Fibroblast of lung (primary cell): ENCODE data around the gene HCST. TPM values are rescaled to one million over a fixed set of nuclear protein-coding genes. Genes with fewer than 3 reads are reported as not detected.

ENCODE experiments used
- DNase-seq, 2 donors: peaks; one replicate each; pipeline versions ENCODE4 v3.0.0 to v3.0.0-alpha.2; 2010; ENCODE audit warnings: low read depth in 2 of 2
- H2AFZ ChIP-seq: 2 replicates; pipeline ENCODE4 v1.5.1; 2012; ENCODE audit warnings: low read length, control low read depth, inconsistent platforms
- H3K27ac ChIP-seq: 2 replicates; pipeline ENCODE4 v1.5.1; 2011; ENCODE audit warnings: low read length, control low read depth; ENCODE audit not compliant: insufficient read depth
- H3K27me3 ChIP-seq: 2 replicates; pipeline ENCODE4 v1.5.1; 2011; ENCODE audit warnings: mild to moderate bottlenecking, low read length; ENCODE audit not compliant: control insufficient read depth, insufficient read depth
- H3K36me3 ChIP-seq: 2 replicates; pipeline ENCODE4 v1.5.1; 2011; ENCODE audit warnings: low read length; ENCODE audit not compliant: control insufficient read depth, insufficient read depth
- H3K4me1 ChIP-seq: 2 replicates; pipeline ENCODE4 v1.5.1; 2011; ENCODE audit warnings: low read length; ENCODE audit not compliant: control insufficient read depth, insufficient read depth; ENCODE audit errors: extremely low read depth
- H3K4me2 ChIP-seq: 2 replicates; pipeline ENCODE4 v1.5.1; 2011; ENCODE audit warnings: low read length, control low read depth; ENCODE audit not compliant: insufficient read depth; ENCODE audit errors: extremely low read depth
- H3K4me3 ChIP-seq, 4 experiments: fragments of 200-600 bp in 1 of 4; sonication (generic) in 1 of 4; replicated peaks in 1 of 4; 2 replicates each; pipeline ENCODE4 v1.5.1; 2011 to 2016; ENCODE audit warnings: low read length in 4 of 4, low read depth in 3 of 4, mild to moderate bottlenecking in 3 of 4, control low read depth in 2 of 4, inconsistent platforms in 1 of 4, mixed read lengths in 1 of 4; ENCODE audit not compliant: insufficient read depth in 1 of 4; ENCODE audit errors: control extremely low read depth in 1 of 4
- H3K79me2 ChIP-seq: 2 replicates; pipeline ENCODE4 v1.5.1; 2012; ENCODE audit warnings: mild to moderate bottlenecking, low read length, inconsistent platforms; ENCODE audit not compliant: control insufficient read depth, insufficient read depth
- H3K9ac ChIP-seq: 2 replicates; pipeline ENCODE4 v1.5.1; 2011; ENCODE audit warnings: mild to moderate bottlenecking, low read length, control low read depth; ENCODE audit not compliant: insufficient read depth
- H3K9me3 ChIP-seq: 2 replicates; pipeline ENCODE4 v1.5.1; 2012; ENCODE audit warnings: low read depth, low read length; ENCODE audit not compliant: control insufficient read depth, insufficient read depth
- H4K20me1 ChIP-seq: 2 replicates; pipeline ENCODE4 v1.5.1; 2011; ENCODE audit warnings: low read length; ENCODE audit not compliant: control insufficient read depth, insufficient read depth; ENCODE audit errors: extremely low read depth
- EZH2 ChIP-seq: IDR thresholded peaks from 2 replicates; pipeline ENCODE4 v1.5.1; 2012; ENCODE audit warnings: low read length, control low read depth, mild to moderate bottlenecking; ENCODE audit errors: missing control alignments
- polyA plus RNA-seq, 2 donors: library from polyadenylated mRNA; depleted of rRNA in 1 of 2; stranded (reverse) in 1 of 2; unstranded in 1 of 2; fragments of >200 nt; gene quantifications; 2 replicates each; pipeline ENCODE4 v1.2.1, GENCODE V29; 2011 to 2012; ENCODE audit warnings: missing spikeins in 1 of 2
- total RNA-seq: library from RNA; depleted of rRNA; stranded (reverse); fragments of >200 nt; gene quantifications from 2 replicates; pipeline ENCODE4 v1.2.1, GENCODE V29; 2014
- TF ChIP-seq, protein P1 (sequence below), 2 donors: IDR thresholded peaks in 1 of 2; conservative IDR thresholded peaks in 1 of 2; 1 replicate in 1 of 2; 2 replicates in 1 of 2; pipeline ENCODE4 v1.5.1; 2011 to 2012; ENCODE audit warnings: low read length in 2 of 2, control low read depth in 1 of 2, inconsistent platforms in 1 of 2, low read depth in 1 of 2, mild to moderate bottlenecking in 1 of 2

Gene HCST
- total and polyA plus RNA-seq, 2 donors (not counting 1 experiment from before 2014, with no cell fraction given): 0.14 to 2.0 TPM

DNA sequence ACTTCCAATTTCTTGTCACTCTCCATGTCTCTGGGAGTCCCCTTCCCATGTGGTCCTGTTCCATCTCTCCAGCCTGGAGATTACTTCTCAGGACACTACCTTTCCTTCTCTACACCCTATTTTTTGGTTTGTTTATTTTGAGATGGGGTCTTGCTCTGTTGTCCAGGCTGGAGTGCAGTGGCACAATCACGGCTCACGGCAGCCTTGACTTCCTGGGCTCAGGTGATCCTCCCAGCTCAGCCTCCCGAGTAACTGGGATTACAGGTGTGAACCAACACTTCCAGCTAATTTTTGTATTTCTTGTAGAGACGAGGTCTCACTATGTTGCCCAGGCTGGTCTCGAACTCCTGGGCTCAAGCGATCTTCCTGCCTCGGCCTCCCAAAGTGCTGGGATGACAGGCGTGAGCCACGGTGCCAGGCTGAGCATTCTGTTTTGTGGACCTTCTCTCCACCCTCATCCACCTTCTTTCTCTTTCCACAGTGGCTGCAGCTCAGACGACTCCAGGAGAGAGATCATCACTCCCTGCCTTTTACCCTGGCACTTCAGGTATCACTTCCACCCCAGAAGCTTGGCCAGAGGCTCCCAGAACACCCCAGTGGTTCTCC, 644 bp downstream of the HCST start:
- no peak for DNase-seq
- TF ChIP-seq, protein P1, sequence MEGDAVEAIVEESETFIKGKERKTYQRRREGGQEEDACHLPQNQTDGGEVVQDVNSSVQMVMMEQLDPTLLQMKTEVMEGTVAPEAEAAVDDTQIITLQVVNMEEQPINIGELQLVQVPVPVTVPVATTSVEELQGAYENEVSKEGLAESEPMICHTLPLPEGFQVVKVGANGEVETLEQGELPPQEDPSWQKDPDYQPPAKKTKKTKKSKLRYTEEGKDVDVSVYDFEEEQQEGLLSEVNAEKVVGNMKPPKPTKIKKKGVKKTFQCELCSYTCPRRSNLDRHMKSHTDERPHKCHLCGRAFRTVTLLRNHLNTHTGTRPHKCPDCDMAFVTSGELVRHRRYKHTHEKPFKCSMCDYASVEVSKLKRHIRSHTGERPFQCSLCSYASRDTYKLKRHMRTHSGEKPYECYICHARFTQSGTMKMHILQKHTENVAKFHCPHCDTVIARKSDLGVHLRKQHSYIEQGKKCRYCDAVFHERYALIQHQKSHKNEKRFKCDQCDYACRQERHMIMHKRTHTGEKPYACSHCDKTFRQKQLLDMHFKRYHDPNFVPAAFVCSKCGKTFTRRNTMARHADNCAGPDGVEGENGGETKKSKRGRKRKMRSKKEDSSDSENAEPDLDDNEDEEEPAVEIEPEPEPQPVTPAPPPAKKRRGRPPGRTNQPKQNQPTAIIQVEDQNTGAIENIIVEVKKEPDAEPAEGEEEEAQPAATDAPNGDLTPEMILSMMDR (conservative IDR thresholded peaks at IDR 0.05 in 1 of 2, IDR thresholded peaks at IDR 0.05 in 1 of 2; ENCODE audit: low read depth in 1 of 2, low read length in 2 of 2): no peak
- no peak for TF ChIP-seq EZH2
- H3K27ac ChIP-seq: peak overlapping the region; percentile 45
- H3K79me2 ChIP-seq: peaks cover 4% of the 10 kb centered on the region
- no peaks in the 10 kb centered on the region for H4K20me1 ChIP-seq
- peaks cover 13% of the 10 kb centered on the region for H3K4me1 ChIP-seq
- H2AFZ ChIP-seq: no peak overlapping the region
- peak overlapping the region in 2 of 4 experiments; percentile 26 to 27 for H3K4me3 ChIP-seq
- H3K27me3 ChIP-seq: no peaks in the 10 kb centered on the region
- no peaks in the 10 kb centered on the region for H3K36me3 ChIP-seq
- peak overlapping the region; percentile 82 for H3K4me2 ChIP-seq
- no peak overlapping the region for H3K9ac ChIP-seq
- H3K9me3 ChIP-seq: no peaks in the 10 kb centered on the region

DNA sequence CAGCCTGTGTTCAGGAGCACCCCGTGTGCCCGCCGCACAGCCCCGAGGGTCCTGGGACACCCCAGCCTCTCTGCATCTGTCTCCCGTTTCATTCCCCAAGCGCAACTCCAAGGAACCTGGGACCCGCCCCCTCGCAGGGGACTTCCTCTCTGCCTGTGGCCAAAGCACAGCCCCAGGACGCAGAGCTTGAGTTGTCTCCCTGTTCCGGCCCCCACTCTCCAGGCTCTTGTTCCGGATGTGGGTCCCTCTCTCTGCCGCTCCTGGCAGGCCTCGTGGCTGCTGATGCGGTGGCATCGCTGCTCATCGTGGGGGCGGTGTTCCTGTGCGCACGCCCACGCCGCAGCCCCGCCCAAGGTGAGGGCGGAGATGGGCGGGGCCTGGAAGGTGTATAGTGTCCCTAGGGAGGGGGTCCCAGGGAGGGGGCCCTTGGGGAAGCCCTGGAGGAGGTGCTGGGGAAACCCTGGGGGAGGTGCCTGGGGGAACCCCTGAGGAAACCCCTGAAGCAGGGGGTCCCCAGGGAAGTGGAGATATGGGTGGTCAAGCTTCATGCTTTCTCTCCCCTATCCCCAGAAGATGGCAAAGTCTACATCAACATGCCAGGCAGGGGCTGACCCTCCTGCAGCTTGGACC, 1.3 kb downstream of the HCST start:
- Histone ChIP-seq H3K4me3 (peak overlapping the region in 3 of 4 experiments; percentile 19 to 27 (median 26)), H4K20me1 (no peaks in the 10 kb centered on the region), H3K9me3 (no peaks in the 10 kb centered on the region), H3K27me3 (no peaks in the 10 kb centered on the region), H3K9ac (peak overlapping the region; percentile 42), H2AFZ (peak overlapping the region; percentile 56), H3K79me2 (no peaks in the 10 kb centered on the region), H3K4me1 (peaks cover 13% of the 10 kb centered on the region), H3K27ac (peak overlapping the region; percentile 45), H3K36me3 (no peaks in the 10 kb centered on the region), H3K4me2 (peak overlapping the region; percentile 82)
- no peak for TF ChIP-seq EZH2
- TF ChIP-seq, protein P1 (conservative IDR thresholded peaks at IDR 0.05 in 1 of 2, IDR thresholded peaks at IDR 0.05 in 1 of 2; ENCODE audit: low read depth in 1 of 2, low read length in 2 of 2): no peak
- DNase-seq: peak; percentile 51 to 78

DNA sequence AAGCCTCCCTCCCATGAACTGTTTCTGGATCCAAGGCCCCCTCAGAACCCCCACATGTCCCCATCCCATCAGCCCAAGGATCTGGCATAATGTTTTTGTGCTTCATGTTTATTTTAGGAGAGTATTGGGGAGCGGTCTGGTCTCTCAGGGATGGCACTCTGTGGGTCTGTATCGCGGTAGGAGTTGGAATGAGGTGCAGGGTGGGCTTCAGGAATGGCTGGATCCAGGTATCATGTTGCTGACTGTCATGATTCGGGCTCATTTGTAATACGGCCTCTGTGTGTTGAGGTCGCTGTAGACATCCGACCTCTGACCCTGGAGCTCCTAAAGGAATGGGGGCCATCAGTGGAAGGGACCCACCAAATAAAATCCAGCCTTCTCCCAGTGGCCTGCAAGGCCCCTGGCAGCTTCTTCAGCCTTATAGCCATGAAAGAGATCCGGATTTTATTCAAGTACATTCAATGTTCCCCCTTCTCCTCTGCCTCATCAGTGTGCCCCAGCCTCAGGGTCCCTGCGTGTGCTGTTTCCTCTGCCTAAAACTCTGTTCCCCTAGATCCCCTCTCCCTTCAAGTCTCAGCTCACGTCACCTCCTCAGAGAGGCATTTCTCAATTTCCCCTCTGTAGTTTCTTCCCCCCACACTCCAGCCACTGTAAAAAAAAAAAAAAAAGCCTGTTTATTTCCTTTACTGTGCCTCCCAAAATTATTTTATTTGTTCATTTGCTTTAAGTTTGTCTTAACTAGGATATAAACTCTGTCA, 2.2 kb downstream of the HCST start:
- no peak overlapping the region for H3K27ac ChIP-seq
- H3K79me2 ChIP-seq: no peaks in the 10 kb centered on the region
- no peak overlapping the region for H3K4me2 ChIP-seq
- H3K27me3 ChIP-seq: no peaks in the 10 kb centered on the region
- no peak overlapping the region for H3K9ac ChIP-seq
- H3K4me3 ChIP-seq: no peak overlapping the region
- no peaks in the 10 kb centered on the region for H3K36me3 ChIP-seq
- no peak overlapping the region for H2AFZ ChIP-seq
- H3K9me3 ChIP-seq: no peaks in the 10 kb centered on the region
- DNase-seq: no peak
- H4K20me1 ChIP-seq: no peaks in the 10 kb centered on the region
- H3K4me1 ChIP-seq: peaks cover 13% of the 10 kb centered on the region
- TF ChIP-seq EZH2: no peak
- TF ChIP-seq, protein P1 (conservative IDR thresholded peaks at IDR 0.05 in 1 of 2, IDR thresholded peaks at IDR 0.05 in 1 of 2; ENCODE audit: low read depth in 1 of 2, low read length in 2 of 2): no peak
